ENCODE data around the gene CCR4.
"Not testable (repeated sequence)": the region's sequence is repeated elsewhere in the genome, so short reads cannot be mapped to it uniquely, and the experiment has no call there.

DNA sequence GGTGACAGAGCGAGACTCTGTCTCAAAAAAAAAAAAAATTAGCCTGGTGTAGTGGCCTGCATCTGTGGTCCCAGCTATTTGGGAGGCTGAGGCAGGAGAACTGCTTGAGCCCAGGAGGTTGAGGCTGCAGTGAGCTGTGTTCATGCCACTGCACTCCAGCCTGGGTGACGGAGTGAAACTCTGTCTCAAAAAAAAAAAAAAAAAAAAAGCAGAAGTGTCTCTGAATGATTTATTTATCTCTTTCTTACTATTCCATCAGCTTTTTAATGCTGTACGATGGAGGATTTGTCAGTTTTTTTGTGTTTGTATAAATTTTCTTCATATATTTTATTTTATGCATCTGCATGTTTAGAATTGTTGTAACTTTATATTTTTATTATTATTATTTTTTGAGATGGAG, 33.5 kb downstream of the CCR4 start:
- TF ChIP-seq JUN (IDR thresholded peaks at IDR 0.05; ENCODE audit: low read depth, low read length): not testable (repeated sequence)
- TF ChIP-seq, protein P1, sequence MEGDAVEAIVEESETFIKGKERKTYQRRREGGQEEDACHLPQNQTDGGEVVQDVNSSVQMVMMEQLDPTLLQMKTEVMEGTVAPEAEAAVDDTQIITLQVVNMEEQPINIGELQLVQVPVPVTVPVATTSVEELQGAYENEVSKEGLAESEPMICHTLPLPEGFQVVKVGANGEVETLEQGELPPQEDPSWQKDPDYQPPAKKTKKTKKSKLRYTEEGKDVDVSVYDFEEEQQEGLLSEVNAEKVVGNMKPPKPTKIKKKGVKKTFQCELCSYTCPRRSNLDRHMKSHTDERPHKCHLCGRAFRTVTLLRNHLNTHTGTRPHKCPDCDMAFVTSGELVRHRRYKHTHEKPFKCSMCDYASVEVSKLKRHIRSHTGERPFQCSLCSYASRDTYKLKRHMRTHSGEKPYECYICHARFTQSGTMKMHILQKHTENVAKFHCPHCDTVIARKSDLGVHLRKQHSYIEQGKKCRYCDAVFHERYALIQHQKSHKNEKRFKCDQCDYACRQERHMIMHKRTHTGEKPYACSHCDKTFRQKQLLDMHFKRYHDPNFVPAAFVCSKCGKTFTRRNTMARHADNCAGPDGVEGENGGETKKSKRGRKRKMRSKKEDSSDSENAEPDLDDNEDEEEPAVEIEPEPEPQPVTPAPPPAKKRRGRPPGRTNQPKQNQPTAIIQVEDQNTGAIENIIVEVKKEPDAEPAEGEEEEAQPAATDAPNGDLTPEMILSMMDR (IDR thresholded peaks at IDR 0.05; ENCODE audit: control extremely low read depth in 1 of 3, insufficient read depth in 1 of 3, low read depth in 1 of 3, low read length in 3 of 3): not testable (repeated sequence)

All from H1 (cell line).